Fibroblast of lung (primary cell): ENCODE results near the gene CYP2F1. TPM values are rescaled to one million over a fixed set of nuclear protein-coding genes. Genes with fewer than 3 reads are reported as not detected.
"Not testable (repeated sequence)": the region's sequence is repeated elsewhere in the genome, so short reads cannot be mapped to it uniquely, and the experiment has no call there.

Experiments used
- DNase-seq, 2 donors: peaks; one replicate each; pipeline versions ENCODE4 v3.0.0 to v3.0.0-alpha.2; 2010; ENCODE audit warnings: low read depth in 2 of 2
- H2AFZ ChIP-seq: 2 replicates; pipeline ENCODE4 v1.5.1; 2012; ENCODE audit warnings: low read length, control low read depth, inconsistent platforms
- H3K27ac ChIP-seq: 2 replicates; pipeline ENCODE4 v1.5.1; 2011; ENCODE audit warnings: low read length, control low read depth; ENCODE audit not compliant: insufficient read depth
- H3K27me3 ChIP-seq: 2 replicates; pipeline ENCODE4 v1.5.1; 2011; ENCODE audit warnings: mild to moderate bottlenecking, low read length; ENCODE audit not compliant: control insufficient read depth, insufficient read depth
- H3K36me3 ChIP-seq: 2 replicates; pipeline ENCODE4 v1.5.1; 2011; ENCODE audit warnings: low read length; ENCODE audit not compliant: control insufficient read depth, insufficient read depth
- H3K4me1 ChIP-seq: 2 replicates; pipeline ENCODE4 v1.5.1; 2011; ENCODE audit warnings: low read length; ENCODE audit not compliant: control insufficient read depth, insufficient read depth; ENCODE audit errors: extremely low read depth
- H3K4me2 ChIP-seq: 2 replicates; pipeline ENCODE4 v1.5.1; 2011; ENCODE audit warnings: low read length, control low read depth; ENCODE audit not compliant: insufficient read depth; ENCODE audit errors: extremely low read depth
- H3K4me3 ChIP-seq, 4 experiments: fragments of 200-600 bp in 1 of 4; sonication (generic) in 1 of 4; replicated peaks in 1 of 4; 2 replicates each; pipeline ENCODE4 v1.5.1; 2011 to 2016; ENCODE audit warnings: low read length in 4 of 4, low read depth in 3 of 4, mild to moderate bottlenecking in 3 of 4, control low read depth in 2 of 4, inconsistent platforms in 1 of 4, mixed read lengths in 1 of 4; ENCODE audit not compliant: insufficient read depth in 1 of 4; ENCODE audit errors: control extremely low read depth in 1 of 4
- H3K79me2 ChIP-seq: 2 replicates; pipeline ENCODE4 v1.5.1; 2012; ENCODE audit warnings: mild to moderate bottlenecking, low read length, inconsistent platforms; ENCODE audit not compliant: control insufficient read depth, insufficient read depth
- H3K9ac ChIP-seq: 2 replicates; pipeline ENCODE4 v1.5.1; 2011; ENCODE audit warnings: mild to moderate bottlenecking, low read length, control low read depth; ENCODE audit not compliant: insufficient read depth
- H3K9me3 ChIP-seq: 2 replicates; pipeline ENCODE4 v1.5.1; 2012; ENCODE audit warnings: low read depth, low read length; ENCODE audit not compliant: control insufficient read depth, insufficient read depth
- H4K20me1 ChIP-seq: 2 replicates; pipeline ENCODE4 v1.5.1; 2011; ENCODE audit warnings: low read length; ENCODE audit not compliant: control insufficient read depth, insufficient read depth; ENCODE audit errors: extremely low read depth
- EZH2 ChIP-seq: IDR thresholded peaks from 2 replicates; pipeline ENCODE4 v1.5.1; 2012; ENCODE audit warnings: low read length, control low read depth, mild to moderate bottlenecking; ENCODE audit errors: missing control alignments
- polyA plus RNA-seq, 2 donors: library from polyadenylated mRNA; depleted of rRNA in 1 of 2; stranded (reverse) in 1 of 2; unstranded in 1 of 2; fragments of >200 nt; gene quantifications; 2 replicates each; pipeline ENCODE4 v1.2.1, GENCODE V29; 2011 to 2012; ENCODE audit warnings: missing spikeins in 1 of 2
- total RNA-seq: library from RNA; depleted of rRNA; stranded (reverse); fragments of >200 nt; gene quantifications from 2 replicates; pipeline ENCODE4 v1.2.1, GENCODE V29; 2014
- TF ChIP-seq, protein P1 (sequence below), 2 donors: IDR thresholded peaks in 1 of 2; conservative IDR thresholded peaks in 1 of 2; 1 replicate in 1 of 2; 2 replicates in 1 of 2; pipeline ENCODE4 v1.5.1; 2011 to 2012; ENCODE audit warnings: low read length in 2 of 2, control low read depth in 1 of 2, inconsistent platforms in 1 of 2, low read depth in 1 of 2, mild to moderate bottlenecking in 1 of 2

CYP2F1 gene
- total and polyA plus RNA-seq, 2 donors (not counting 1 experiment from before 2014, with no cell fraction given), result not detected

DNA sequence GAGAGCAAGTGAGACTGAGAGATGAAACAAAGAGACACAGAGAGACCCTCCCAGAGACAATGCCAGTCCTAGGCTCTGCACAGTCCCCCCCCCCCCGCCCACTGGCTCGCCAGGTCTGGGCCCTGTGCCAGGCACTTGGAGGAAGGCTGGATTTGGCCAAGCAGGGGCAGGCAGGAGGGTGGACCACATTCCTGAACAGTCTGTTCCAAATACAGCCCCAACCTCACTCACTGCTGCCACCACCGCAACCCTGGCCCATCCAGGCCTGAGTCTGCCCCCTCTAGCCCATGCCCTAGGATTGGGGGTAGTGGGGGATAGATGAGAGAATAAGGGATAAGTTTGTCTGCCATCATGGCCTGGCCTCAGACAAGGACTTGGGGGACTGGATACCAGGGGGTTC, 19.0 kb downstream of the CYP2F1 start:
- H2AFZ ChIP-seq, result no peak overlapping the region
- no peak for DNase-seq
- H3K9ac ChIP-seq, result no peak overlapping the region
- H3K9me3 ChIP-seq, result no peaks in the 10 kb centered on the region
- H3K27me3 ChIP-seq, result peaks cover 2% of the 10 kb centered on the region
- H4K20me1 ChIP-seq, result no peaks in the 10 kb centered on the region
- TF ChIP-seq, protein P1, sequence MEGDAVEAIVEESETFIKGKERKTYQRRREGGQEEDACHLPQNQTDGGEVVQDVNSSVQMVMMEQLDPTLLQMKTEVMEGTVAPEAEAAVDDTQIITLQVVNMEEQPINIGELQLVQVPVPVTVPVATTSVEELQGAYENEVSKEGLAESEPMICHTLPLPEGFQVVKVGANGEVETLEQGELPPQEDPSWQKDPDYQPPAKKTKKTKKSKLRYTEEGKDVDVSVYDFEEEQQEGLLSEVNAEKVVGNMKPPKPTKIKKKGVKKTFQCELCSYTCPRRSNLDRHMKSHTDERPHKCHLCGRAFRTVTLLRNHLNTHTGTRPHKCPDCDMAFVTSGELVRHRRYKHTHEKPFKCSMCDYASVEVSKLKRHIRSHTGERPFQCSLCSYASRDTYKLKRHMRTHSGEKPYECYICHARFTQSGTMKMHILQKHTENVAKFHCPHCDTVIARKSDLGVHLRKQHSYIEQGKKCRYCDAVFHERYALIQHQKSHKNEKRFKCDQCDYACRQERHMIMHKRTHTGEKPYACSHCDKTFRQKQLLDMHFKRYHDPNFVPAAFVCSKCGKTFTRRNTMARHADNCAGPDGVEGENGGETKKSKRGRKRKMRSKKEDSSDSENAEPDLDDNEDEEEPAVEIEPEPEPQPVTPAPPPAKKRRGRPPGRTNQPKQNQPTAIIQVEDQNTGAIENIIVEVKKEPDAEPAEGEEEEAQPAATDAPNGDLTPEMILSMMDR (conservative IDR thresholded peaks at IDR 0.05 in 1 of 2, IDR thresholded peaks at IDR 0.05 in 1 of 2; ENCODE audit: low read depth in 1 of 2, low read length in 2 of 2), result no peak
- no peak for TF ChIP-seq EZH2
- H3K4me3 ChIP-seq, result no peak overlapping the region
- H3K79me2 ChIP-seq, result no peaks in the 10 kb centered on the region
- H3K27ac ChIP-seq, result no peak overlapping the region
- H3K4me2 ChIP-seq, result no peak overlapping the region
- H3K4me1 ChIP-seq, result no peaks in the 10 kb centered on the region
- H3K36me3 ChIP-seq, result no peaks in the 10 kb centered on the region

DNA sequence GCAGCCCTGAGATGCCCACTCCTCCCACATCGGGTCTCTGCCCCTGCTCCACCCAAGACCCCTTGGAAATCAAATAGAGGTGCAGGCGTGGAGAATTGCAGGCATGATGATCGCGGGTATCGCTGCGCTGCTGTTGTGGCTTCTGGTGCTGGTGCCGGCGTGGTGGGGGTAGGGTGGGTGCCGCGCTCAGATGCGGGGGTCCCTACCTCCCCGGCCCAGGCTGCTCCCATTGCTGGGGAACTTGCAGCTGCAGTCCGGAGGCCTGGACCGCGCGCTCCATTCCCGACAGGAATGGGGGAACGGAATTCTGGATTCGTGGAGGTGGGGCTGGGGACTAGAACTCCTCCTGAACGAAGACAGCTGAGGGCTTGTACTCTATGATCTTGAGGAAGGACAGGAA, 20.4 kb downstream of the CYP2F1 start:
- no peak for TF ChIP-seq EZH2
- TF ChIP-seq, protein P1 (conservative IDR thresholded peaks at IDR 0.05 in 1 of 2, IDR thresholded peaks at IDR 0.05 in 1 of 2; ENCODE audit: low read depth in 1 of 2, low read length in 2 of 2), result no peak
- Histone ChIP-seq H3K9me3 (no peaks in the 10 kb centered on the region), H4K20me1 (no peaks in the 10 kb centered on the region), H3K27ac (no peak overlapping the region), H3K79me2 (no peaks in the 10 kb centered on the region), H3K36me3 (no peaks in the 10 kb centered on the region), H3K4me3 (no peak overlapping the region), H3K4me2 (no peak overlapping the region), H2AFZ (no peak overlapping the region), H3K27me3 (peaks cover 2% of the 10 kb centered on the region), H3K4me1 (no peaks in the 10 kb centered on the region), H3K9ac (no peak overlapping the region)
- no peak for DNase-seq

DNA sequence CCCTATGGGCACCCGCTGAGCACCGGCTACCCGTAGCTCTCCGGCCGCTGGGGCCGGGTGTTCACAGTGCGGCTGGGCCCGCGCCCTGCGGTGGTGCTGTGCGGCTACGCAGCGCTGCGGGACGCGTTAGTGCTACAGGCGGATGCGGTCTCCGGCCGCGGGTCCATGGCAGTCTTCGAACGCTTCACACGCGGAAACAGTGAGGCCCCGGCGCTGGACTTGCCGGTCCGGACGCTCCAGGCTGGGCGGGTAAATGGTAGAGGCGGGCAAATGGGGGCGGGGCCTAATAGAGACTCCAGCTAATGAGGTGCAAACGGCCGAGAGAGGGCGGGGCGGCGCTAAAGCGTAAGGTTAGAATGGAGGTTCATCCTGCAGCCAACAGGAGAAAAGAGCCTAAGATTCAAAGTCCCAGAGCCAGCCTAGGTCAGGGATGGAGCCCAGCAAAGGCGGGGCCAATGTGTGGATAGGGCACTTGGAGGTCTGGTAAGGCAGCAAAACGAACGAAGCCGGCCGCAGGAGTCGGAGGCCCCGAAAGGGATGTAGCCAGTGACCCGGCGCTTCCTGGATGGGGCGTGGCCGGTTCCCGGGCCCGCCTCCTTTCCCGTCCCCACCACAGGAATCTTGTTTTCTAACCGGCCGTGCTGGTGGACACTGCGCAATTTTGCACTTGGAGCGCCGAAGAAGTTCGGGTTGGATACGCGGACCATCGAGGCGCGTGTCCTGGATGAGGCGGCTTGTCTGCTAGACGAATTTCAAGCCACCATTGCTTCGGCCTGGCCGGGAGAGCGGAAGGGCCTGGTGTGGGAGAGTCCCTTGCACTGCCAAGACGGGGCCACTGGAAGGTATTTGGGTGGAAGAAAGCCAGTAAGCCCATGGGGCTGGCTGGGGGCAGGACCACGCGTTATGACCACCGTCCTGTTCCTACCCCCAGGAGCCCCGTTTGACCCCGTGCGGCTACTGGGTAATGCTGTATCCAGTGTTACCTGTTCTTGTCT, 21.5 kb downstream of the CYP2F1 start:
- H3K4me1 ChIP-seq, H3K9ac ChIP-seq, H2AFZ ChIP-seq, H3K27ac ChIP-seq, H3K27me3 ChIP-seq, H3K36me3 ChIP-seq, H4K20me1 ChIP-seq, H3K79me2 ChIP-seq, H3K9me3 ChIP-seq: not testable (repeated sequence)
- peak; percentile 40 to 42 for DNase-seq
- Histone ChIP-seq H3K4me2 (peak overlapping the region; percentile 48), H3K4me3 (peak overlapping the region in 2 of 4 experiments; percentile 23 to 41)
